T-cell (primary cell): Measurements from ENCODE around the gene BLOC1S3. TPM values are rescaled to one million over a fixed set of nuclear protein-coding genes. Genes with fewer than 3 reads are reported as not detected.

ENCODE experiments used
- ATAC-seq, 4 experiments: fragments of 200-7000 bp in 3 of 4; fragments of 150-1000 bp in 1 of 4; cut with Tn5 transposase; replicated peaks in 1 of 4; 1 replicate in 3 of 4; 2 replicates in 1 of 4; pipeline ENCODE4 v1.10.0; 2021; ENCODE audit warnings: moderate library complexity in 3 of 4, mild to moderate bottlenecking in 2 of 4, moderate number of reproducible peaks in 1 of 4
- CTCF ChIA-PET, 2 donors: fragments of 300-600 bp; sonication (Branson Sonifier 250); formaldehyde crosslinking; loops; one replicate each; lab custom pipeline; 2022; ENCODE audit warnings: antibody characterized with exemption in 2 of 2; lab: Charles Lee
- POLR2A ChIA-PET, 2 donors: fragments of 300-600 bp; sonication (Branson Sonifier 250); formaldehyde crosslinking; loops; one replicate each; lab custom pipeline; 2022; ENCODE audit warnings: antibody characterized with exemption in 2 of 2; lab: Charles Lee
- DNase-seq, 35 experiments: peaks; one replicate each; pipeline versions ENCODE4 v3.0.0 to v3.0.0-alpha.2; 2013 to 2023
- H3K27ac ChIP-seq: one replicate; pipeline ENCODE4 v1.5.1; 2013; ENCODE audit warnings: low read length
- H3K27me3 ChIP-seq, 2 experiments: replicated peaks in 1 of 2; 1 replicate in 1 of 2; 2 replicates in 1 of 2; pipeline versions ENCODE4 v1.6.1 to v1.7.0; 2013; ENCODE audit warnings: low read length in 1 of 2, mixed read lengths in 1 of 2; ENCODE audit not compliant: control insufficient read depth in 2 of 2, insufficient read depth in 2 of 2; ENCODE audit errors: extremely low read depth in 1 of 2
- H3K36me3 ChIP-seq, 2 donors: 1 replicate in 1 of 2; 2 replicates in 1 of 2; pipeline versions ENCODE4 v1.6.1 to v1.7.0; 2013; ENCODE audit warnings: low read length in 1 of 2; ENCODE audit not compliant: control insufficient read depth in 2 of 2, insufficient read depth in 1 of 2; ENCODE audit errors: extremely low read depth in 1 of 2
- H3K4me1 ChIP-seq, 2 experiments: 1 replicate in 1 of 2; 2 replicates in 1 of 2; pipeline versions ENCODE4 v1.6.1 to v1.7.0; 2013; ENCODE audit warnings: low read length in 2 of 2, mixed read lengths in 1 of 2; ENCODE audit not compliant: insufficient read depth in 2 of 2, control insufficient read depth in 1 of 2; ENCODE audit errors: extremely low read depth in 1 of 2
- H3K4me3 ChIP-seq, 2 donors: 1 replicate in 1 of 2; 2 replicates in 1 of 2; pipeline versions ENCODE4 v1.5.1 to v1.7.0; 2013; ENCODE audit warnings: mild to moderate bottlenecking in 2 of 2, low read length in 1 of 2, moderate library complexity in 1 of 2; ENCODE audit not compliant: control insufficient read depth in 1 of 2; ENCODE audit errors: extremely low read depth in 1 of 2
- H3K9me3 ChIP-seq: 2 replicates; pipeline ENCODE4 v1.7.0; 2013
- H3K27ac Mint-ChIP-seq, 2 donors: one replicate each; pipeline ENCODE4 v1.8.0; 2020 to 2021; ENCODE audit warnings: mild to moderate bottlenecking in 2 of 2, mixed read lengths in 2 of 2
- H3K27me3 Mint-ChIP-seq, 2 donors: one replicate each; pipeline ENCODE4 v1.8.0; 2021 to 2022; ENCODE audit warnings: mixed read lengths in 2 of 2
- H3K36me3 Mint-ChIP-seq: one replicate; pipeline ENCODE4 v1.8.0; 2021; ENCODE audit warnings: mixed read lengths
- H3K4me1 Mint-ChIP-seq, 3 donors: one replicate each; pipeline ENCODE4 v1.8.0; 2020 to 2022; ENCODE audit warnings: mixed read lengths in 3 of 3, mild to moderate bottlenecking in 1 of 3
- H3K4me3 Mint-ChIP-seq, 3 donors: one replicate each; pipeline ENCODE4 v1.8.0; 2020 to 2022; ENCODE audit warnings: mild to moderate bottlenecking in 3 of 3, mixed read lengths in 3 of 3, moderate library complexity in 3 of 3
- H3K9me3 Mint-ChIP-seq, 3 donors: one replicate each; pipeline ENCODE4 v1.8.0; 2020 to 2022; ENCODE audit warnings: mixed read lengths in 3 of 3
- WGBS: methylation state at CpG from one replicate; pipeline ENCODE4 v1.1.5; 2013; ENCODE audit warnings: missing lambda C conversion rate; ENCODE audit not compliant: insufficient coverage; 5-methylcytosine and 5-hydroxymethylcytosine counted together
- total RNA-seq, 35 experiments: library from RNA in 6 of 35; stranded (reverse) in 6 of 35; fragments of 120-200 nt in 1 of 35; gene quantifications; one replicate each; pipeline versions ENCODE4 v1.2.1 to v1.2.4 and lab custom pipeline; 2013 to 2026

BLOC1S3 gene
- total RNA-seq, 5 donors from 2014 or later (not counting 1 experiment from before 2014, with no cell fraction given): 14.9 to 36.2 (median 32.8) TPM

DNA sequence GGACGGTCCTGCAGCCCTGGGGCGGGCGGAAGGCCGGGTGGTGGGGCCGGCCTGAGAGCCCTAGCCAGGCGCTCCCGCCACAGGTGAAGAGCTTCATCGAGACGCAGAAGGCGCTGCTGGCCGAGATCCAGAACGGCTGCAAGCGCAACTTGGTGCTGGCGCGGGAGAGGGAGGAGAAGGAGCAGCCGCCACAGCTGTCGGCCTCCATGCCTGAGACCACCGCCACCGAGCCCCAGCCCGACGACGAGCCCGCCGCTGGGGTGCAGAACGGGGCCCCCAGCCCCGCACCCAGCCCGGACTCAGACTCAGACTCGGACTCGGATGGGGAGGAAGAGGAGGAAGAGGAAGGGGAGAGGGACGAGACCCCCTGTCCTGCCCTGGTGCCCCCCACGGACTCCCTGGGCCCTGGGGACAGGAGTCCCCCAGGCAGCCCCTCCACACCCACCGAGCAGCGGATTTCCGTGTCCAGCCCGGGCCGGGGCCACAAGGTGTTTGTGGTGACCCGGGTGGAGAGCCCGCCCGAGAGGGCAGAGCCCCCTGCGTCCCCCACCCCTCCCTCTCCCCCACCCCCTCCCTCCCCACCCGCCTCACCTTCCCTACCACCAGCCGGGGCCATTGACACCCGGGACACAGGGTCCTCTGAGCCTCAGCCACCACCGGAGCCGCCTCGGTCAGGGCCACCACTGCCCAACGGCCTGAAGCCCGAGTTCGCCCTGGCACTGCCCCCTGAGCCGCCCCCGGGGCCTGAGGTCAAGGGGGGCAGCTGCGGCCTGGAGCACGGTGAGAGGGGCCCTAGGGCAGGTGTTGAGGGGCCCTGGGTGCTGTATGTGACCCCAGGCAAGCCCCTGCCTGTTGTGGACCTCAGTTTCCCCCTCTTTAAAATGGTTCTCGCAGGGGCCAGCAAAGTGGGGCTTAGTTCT is 33.1 kb upstream of the BLOC1S3 start:
- ChIA-PET CTCF (no interaction called here), POLR2A (no interaction called here)
- H3K36me3 Mint-ChIP-seq: peaks cover 11% of the 10 kb centered on the region
- 98% methylated on average over 27 of the region's 54 CpGs for WGBS
- Histone ChIP-seq H3K9me3 (no peaks in the 10 kb centered on the region), H3K4me1 (peaks cover 0 to 6% of the 10 kb centered on the region in 2 experiments), H3K4me3 (no peak overlapping the region), H3K27ac (no peak overlapping the region), H3K27me3 (no peaks in the 10 kb centered on the region), H3K36me3 (peaks cover 22 to 42% of the 10 kb centered on the region in 2 donors)
- H3K4me3 Mint-ChIP-seq: no peak overlapping the region
- H3K27ac Mint-ChIP-seq: no peak overlapping the region
- H3K27me3 Mint-ChIP-seq: no peaks in the 10 kb centered on the region
- no peaks in the 10 kb centered on the region for H3K9me3 Mint-ChIP-seq
- peaks cover 8 to 9% (median 9%) of the 10 kb centered on the region in 3 donors for H3K4me1 Mint-ChIP-seq
- DNase-seq (no peak), ATAC-seq (no peak)

- peaks cover 8 to 9% (median 9%) of the 10 kb centered on the region in 3 donors for H3K4me1 Mint-ChIP-seq
- Histone ChIP-seq H3K36me3 (peaks cover 19 to 35% of the 10 kb centered on the region in 2 donors), H3K27me3 (peaks cover 0 to 3% of the 10 kb centered on the region in 2 experiments), H3K4me1 (peaks cover 0 to 6% of the 10 kb centered on the region in 2 experiments), H3K9me3 (no peaks in the 10 kb centered on the region), H3K4me3 (no peak overlapping the region), H3K27ac (no peak overlapping the region)
- no peak overlapping the region for H3K27ac Mint-ChIP-seq
- WGBS: 98% methylated on average over 9 of the region's 13 CpGs
- ATAC-seq (no peak), DNase-seq (no peak)
- H3K27me3 Mint-ChIP-seq: peaks cover 0 to 1% of the 10 kb centered on the region in 2 donors
- POLR2A ChIA-PET: no interaction called here
- no peak overlapping the region for H3K4me3 Mint-ChIP-seq
- H3K9me3 Mint-ChIP-seq: no peaks in the 10 kb centered on the region
- CTCF ChIA-PET: no interaction called here
- peaks cover 10% of the 10 kb centered on the region for H3K36me3 Mint-ChIP-seq
Observed at GRCh38 chr19:45146251-45146650, 32.3 kb upstream of the BLOC1S3 start.

DNA sequence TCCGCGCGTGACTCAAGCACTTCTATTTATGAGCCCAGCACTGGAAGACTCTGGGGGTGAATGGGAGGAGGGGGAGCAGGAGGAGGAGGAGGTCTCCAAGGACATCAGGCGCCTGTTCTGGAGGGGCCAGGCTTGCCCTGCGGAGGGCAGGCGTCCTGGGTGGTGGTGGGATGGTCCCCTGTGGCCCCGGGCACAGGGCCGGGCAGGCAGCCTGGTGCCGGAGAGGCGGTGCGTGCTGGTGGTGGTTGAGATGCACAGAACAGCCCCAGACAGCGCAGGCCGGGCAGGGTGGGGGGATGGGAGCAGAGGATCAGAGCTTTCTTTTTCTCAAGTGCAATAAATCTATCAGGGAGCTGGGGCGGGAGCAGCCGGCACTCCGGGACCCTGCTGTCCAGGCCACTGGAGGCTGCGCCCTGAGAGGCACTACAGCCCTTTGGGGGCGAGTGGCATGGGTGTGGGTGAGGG is 31.8 kb upstream of the BLOC1S3 start:
- H3K4me3 ChIP-seq: no peak overlapping the region
- DNase-seq (no peak), ATAC-seq (no peak)
- H3K27ac ChIP-seq: no peak overlapping the region
- no peak overlapping the region for H3K4me3 Mint-ChIP-seq
- no peaks in the 10 kb centered on the region for H3K9me3 Mint-ChIP-seq
- peaks cover 8 to 13% (median 9%) of the 10 kb centered on the region in 3 donors for H3K4me1 Mint-ChIP-seq
- peaks cover 15 to 30% of the 10 kb centered on the region in 2 donors for H3K36me3 ChIP-seq
- no peaks in the 10 kb centered on the region for H3K9me3 ChIP-seq
- peaks cover 0 to 11% of the 10 kb centered on the region in 2 experiments for H3K4me1 ChIP-seq
- peaks cover 9% of the 10 kb centered on the region for H3K36me3 Mint-ChIP-seq
- ChIA-PET CTCF (no interaction called here), POLR2A (no interaction called here)
- H3K27me3 ChIP-seq: peaks cover 0 to 9% of the 10 kb centered on the region in 2 experiments
- H3K27me3 Mint-ChIP-seq: peaks cover 0 to 6% of the 10 kb centered on the region in 2 donors
- H3K27ac Mint-ChIP-seq: no peak overlapping the region
- 99% methylated on average over 10 of the region's 18 CpGs for WGBS

DNA sequence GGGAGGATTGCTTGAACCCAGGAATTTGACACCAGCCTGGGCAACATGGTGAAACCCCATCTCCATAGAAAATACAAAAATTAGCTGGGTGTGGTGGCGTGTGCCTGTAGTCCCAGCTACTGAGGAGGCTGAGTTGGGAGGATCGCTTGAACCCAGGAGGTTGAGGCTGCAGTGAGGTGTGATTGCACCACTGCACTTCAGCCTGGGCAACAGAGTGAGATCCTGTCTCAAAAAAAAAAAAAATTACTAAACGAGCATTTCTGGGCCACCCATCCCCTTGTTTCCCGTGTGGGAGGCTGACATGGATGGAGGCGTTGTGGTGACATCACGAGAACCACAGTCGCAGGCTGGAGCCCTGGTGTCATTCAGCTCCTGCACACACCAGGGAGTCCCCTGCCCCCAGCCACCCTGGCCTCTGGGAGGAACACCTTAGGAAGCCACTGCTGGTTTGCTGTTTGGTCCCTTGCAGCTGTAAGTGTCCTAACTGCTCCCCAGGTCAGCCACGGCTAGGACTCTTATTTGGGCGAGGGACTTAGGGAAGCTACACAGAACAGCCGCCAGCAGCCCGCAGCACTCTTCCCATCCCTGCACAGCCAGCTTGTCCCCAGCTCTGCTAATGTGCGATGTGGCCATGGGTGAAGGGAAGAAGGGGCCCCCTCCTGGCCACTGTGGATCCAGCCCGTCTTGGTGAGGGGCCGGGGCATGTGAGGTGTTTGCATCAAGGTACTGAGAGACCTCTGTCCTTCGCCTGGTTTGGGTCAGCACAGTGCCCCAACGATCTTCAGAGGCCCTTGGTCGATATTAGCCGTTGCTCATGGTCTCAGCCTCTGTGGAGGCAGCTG is 30.5 kb upstream of the BLOC1S3 start:
- Histone ChIP-seq H3K4me3 (no peak overlapping the region), H3K27ac (no peak overlapping the region), H3K27me3 (peaks cover 0 to 15% of the 10 kb centered on the region in 2 experiments), H3K9me3 (no peaks in the 10 kb centered on the region), H3K4me1 (peaks cover 0 to 24% of the 10 kb centered on the region in 2 experiments), H3K36me3 (peaks cover 11 to 17% of the 10 kb centered on the region in 2 donors)
- H3K4me1 Mint-ChIP-seq: peaks cover 14 to 17% (median 16%) of the 10 kb centered on the region in 3 donors
- POLR2A ChIA-PET: no interaction called here
- peaks cover 1% of the 10 kb centered on the region for H3K36me3 Mint-ChIP-seq
- H3K27ac Mint-ChIP-seq: no peak overlapping the region
- CTCF ChIA-PET: interaction anchor here in 1 of 2 donors (0.7 kb wide), 1 partner anchor 97 kb away, joined by 3 read pairs; no protein-coding TSS in a partner anchor
- peaks cover 0 to 10% of the 10 kb centered on the region in 2 donors for H3K27me3 Mint-ChIP-seq
- DNase-seq (no peak), ATAC-seq (no peak)
- no peak overlapping the region for H3K4me3 Mint-ChIP-seq
- WGBS: 83% methylated on average over 10 of the region's 18 CpGs
- no peaks in the 10 kb centered on the region for H3K9me3 Mint-ChIP-seq

- H3K36me3 Mint-ChIP-seq: no peaks in the 10 kb centered on the region
Observed at GRCh38 chr19:45149129-45149528, 29.5 kb upstream of the BLOC1S3 start.

GRCh38 chr19:45150180-45150579 is 28.4 kb upstream of the BLOC1S3 start:
- no peak for DNase-seq
- H3K27ac ChIP-seq: no peak overlapping the region
- Mint-ChIP-seq H3K27ac (no peak overlapping the region), H3K4me1 (peaks cover 25 to 26% (median 25%) of the 10 kb centered on the region in 3 donors), H3K27me3 (peaks cover 0 to 18% of the 10 kb centered on the region in 2 donors), H3K36me3 (no peaks in the 10 kb centered on the region), H3K4me3 (no peak overlapping the region), H3K9me3 (no peaks in the 10 kb centered on the region)
- H3K9me3 ChIP-seq: no peaks in the 10 kb centered on the region
- H3K4me1 ChIP-seq: peaks cover 0 to 40% of the 10 kb centered on the region in 2 experiments
- H3K27me3 ChIP-seq: peaks cover 0 to 31% of the 10 kb centered on the region in 2 experiments
- ChIA-PET POLR2A (no interaction called here), CTCF (no interaction called here)
- no peak overlapping the region for H3K4me3 ChIP-seq
- no peak for ATAC-seq
- peaks cover 0 to 12% of the 10 kb centered on the region in 2 donors for H3K36me3 ChIP-seq
- WGBS: 78% methylated on average over 2 of the region's 4 CpGs

More at GRCh38 chr19:45149129-45149528, 29.5 kb upstream of the BLOC1S3 start:
- Mint-ChIP-seq H3K27me3 (peaks cover 0 to 14% of the 10 kb centered on the region in 2 donors), H3K9me3 (no peaks in the 10 kb centered on the region), H3K4me3 (no peak overlapping the region), H3K27ac (peak overlapping the region; percentile 39 to 58), H3K4me1 (peaks cover 21 to 23% (median 22%) of the 10 kb centered on the region in 3 donors)
- POLR2A ChIA-PET: interaction anchor here in 1 of 2 donors (0.6 kb wide), 1 partner anchor 84 kb away, joined by 15 read pairs; no protein-coding TSS in a partner anchor
- WGBS: 66% methylated on average over 5 of the region's 9 CpGs
- no peak for DNase-seq
- no peaks in the 10 kb centered on the region for H3K9me3 ChIP-seq
- H3K4me1 ChIP-seq: peaks cover 0 to 34% of the 10 kb centered on the region in 2 experiments
- H3K4me3 ChIP-seq: no peak overlapping the region
- peaks cover 0 to 23% of the 10 kb centered on the region in 2 experiments for H3K27me3 ChIP-seq
- CTCF ChIA-PET: no interaction called here
- no peak overlapping the region for H3K27ac ChIP-seq
- no peak for ATAC-seq
- peaks cover 6 to 14% of the 10 kb centered on the region in 2 donors for H3K36me3 ChIP-seq
